Retina (tissue), 1 donor: Measurements from ENCODE around the gene NTRK1.
A peak's percentile ranks its signal among the peaks of the same experiment; 100 is the strongest.

Experiments
- DNase-seq: peaks from one replicate; pipeline ENCODE4 v3.0.0-alpha.2; 2016

Gene NTRK1

DNA sequence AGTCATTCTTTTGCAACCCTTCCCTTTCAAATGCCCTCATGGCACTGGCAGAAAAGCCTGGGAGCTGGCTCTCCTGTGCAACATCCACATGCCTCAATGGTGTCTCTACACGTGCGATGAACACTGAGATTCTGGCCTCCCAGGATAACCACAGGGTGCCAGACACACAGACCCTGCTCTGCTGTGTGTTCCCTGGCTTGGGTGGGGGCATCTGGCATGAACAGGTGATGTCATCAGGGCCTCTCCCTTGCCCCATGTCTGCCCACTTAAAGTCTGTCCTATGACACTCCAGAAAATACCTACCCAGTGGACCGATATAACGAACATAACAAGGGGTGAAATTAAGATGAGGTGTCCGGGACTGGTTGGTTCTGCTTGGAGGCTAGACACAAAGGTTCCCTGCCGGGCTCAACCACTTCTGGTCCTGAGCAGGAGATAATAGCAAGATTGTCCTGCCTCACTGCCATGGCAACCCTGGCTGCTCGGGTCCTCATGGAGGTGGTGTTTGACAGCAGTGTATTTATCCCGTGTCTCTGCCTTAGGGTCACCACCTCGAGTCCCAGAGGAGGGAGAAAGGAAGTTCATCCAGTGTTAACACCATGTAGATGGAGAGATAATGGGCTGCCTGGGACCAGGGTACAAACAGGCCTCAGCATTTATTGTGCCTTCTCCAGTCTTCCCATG is 21.1 kb upstream of the NTRK1 start:
- DNase-seq: peak; percentile 51

DNA sequence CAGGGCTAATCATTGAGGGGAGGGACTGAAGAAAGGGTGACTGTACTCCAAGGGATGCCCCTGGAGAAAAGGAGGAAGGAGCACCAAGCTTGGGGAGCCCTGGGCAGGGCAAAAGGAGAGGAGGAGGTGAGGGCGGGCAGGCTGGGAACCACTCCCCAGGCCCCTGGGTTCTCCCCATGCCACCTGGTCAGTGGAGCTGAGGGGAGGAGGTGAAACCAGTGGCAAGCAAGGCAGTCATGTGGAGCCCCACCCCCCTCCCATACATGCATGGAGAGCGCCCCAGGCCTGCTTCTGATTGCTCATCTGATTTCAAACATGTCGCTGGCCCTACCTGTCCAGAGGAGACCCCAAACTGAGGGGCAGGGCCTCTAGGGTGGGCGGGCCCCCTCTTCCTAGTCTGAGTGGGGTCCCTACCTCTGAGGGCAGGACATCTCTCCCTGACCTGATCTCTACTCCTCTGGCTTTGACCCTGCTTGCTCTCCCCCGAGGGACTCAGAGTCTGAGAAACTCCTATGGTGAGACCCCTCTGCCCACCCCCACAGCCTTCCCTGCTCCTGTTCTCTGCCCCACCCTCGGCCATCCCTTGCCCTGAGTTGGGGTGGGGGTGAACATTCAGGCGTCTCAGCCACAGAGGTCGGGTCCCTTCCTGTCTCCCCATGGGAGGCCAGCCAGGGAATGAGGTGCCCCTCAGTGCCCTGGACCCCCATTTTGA is 20.3 kb upstream of the NTRK1 start:
- DNase-seq: no peak

DNA sequence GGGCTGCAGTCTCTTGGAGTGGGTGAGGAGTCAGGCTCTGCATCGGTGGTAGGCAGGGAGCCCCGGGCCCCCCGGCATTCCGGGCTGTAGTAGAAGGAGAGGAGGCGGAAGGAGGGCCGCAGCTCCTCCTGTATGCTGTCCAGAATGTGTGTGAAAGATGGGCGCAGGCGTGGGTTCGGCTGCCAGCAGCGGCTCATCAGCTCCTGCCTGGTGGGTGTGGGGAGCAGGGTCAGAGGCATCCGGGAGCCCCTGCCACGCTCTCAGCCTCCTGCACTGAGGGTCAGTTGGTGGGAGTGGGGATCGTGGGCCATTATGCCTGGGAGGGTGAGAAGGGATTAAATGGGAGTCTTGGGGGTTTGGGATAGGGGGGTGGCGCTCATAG is 19.8 kb upstream of the NTRK1 start:
- DNase-seq: no peak

DNA sequence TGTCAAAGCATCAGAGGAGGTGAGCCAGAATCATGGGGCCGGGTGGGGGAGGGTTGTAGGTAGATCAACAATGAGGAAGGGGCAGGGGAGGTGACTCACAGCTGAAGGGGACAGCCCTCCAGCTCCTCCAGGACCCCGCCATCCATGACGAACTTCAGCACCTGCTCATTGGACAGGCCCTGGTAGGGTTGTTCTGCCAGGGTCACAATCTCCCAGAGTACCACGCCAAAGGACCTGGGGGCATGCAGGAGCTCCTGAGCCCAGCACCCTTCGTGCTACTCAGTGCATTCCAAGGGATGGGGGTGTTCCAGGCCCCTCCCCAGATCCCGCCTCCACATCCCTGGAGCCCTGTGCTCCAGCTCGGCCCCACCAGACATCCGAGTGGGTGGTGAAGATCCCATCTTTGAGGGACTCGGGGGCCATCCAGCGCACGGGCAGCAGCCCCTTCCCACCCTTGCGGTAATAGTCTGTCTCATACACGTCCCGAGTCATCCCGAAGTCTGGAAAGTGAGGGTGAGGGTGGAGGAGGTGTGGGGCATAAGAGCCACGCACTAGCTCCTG is 19.3 kb upstream of the NTRK1 start:
- no peak for DNase-seq

DNA sequence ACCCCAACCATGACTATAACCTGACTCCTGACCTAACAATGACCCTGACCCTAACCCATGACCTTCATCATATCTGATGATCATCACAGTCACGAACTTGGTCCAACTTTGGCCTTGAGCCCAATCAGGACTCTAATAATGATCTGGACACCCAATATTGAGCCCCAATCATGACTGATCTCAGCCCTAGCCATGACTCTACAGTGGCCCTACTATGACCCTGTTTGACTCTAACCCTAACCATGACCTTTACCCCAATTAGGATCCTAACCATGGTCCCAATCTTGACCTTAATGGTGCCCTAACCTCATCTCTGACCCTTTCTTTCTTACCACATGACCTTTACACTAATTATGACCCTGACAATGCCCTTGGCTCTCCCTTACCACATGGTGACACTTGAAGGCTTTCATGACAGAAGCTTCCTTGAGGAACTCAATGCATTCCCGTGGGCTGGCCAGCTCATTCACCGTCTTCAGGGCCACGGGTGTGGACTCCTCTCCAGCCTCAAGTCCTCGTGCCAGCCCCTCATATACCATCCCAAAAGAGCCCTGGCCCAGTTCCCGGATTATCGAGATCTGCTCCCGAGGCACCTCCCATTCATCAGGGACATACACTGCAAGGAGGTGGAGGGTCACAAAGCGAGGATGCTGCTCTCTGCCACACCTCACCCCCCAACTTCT is 17.9 kb upstream of the NTRK1 start:
- DNase-seq: no peak

DNA sequence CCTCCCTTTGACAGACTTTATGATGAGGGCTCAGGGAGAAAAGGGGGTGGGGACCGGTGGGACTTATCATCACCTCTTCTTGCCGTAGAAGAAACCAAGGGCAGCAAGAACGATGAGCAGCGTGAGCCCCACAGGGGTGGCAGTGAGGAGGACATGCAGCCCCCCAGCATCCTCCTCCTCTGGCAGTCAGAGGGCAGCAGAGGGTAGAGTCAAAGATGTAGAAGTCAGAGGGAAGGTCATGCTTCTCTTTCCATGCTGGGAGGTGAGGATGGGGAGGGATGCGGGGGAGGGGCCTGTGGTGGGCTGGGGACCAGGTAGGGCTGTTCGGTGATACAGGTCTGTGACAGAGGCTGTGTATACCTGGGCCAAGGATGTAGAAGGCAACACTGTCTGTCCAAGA is 16.6 kb upstream of the NTRK1 start:
- no peak for DNase-seq

DNA sequence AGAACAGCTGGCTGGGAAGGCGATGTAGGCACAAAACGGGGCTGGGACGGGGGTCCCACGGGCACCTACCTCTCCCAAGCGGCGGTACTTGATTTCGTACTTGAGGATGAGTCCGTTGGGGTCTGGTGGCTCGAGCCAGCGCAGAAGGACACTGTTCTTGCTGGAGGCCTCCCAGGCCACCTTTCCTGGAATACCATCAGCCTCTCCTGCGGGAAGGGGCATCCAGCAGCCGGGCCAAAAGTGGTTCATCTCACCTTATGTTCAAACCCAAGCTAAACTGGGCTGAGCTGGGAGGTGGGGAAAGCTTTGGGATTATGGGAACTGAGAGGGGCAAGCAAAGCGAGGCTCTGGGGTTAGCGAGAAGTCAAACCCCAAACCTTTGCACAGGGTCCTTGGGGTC is 16.0 kb upstream of the NTRK1 start:
- DNase-seq: no peak

DNA sequence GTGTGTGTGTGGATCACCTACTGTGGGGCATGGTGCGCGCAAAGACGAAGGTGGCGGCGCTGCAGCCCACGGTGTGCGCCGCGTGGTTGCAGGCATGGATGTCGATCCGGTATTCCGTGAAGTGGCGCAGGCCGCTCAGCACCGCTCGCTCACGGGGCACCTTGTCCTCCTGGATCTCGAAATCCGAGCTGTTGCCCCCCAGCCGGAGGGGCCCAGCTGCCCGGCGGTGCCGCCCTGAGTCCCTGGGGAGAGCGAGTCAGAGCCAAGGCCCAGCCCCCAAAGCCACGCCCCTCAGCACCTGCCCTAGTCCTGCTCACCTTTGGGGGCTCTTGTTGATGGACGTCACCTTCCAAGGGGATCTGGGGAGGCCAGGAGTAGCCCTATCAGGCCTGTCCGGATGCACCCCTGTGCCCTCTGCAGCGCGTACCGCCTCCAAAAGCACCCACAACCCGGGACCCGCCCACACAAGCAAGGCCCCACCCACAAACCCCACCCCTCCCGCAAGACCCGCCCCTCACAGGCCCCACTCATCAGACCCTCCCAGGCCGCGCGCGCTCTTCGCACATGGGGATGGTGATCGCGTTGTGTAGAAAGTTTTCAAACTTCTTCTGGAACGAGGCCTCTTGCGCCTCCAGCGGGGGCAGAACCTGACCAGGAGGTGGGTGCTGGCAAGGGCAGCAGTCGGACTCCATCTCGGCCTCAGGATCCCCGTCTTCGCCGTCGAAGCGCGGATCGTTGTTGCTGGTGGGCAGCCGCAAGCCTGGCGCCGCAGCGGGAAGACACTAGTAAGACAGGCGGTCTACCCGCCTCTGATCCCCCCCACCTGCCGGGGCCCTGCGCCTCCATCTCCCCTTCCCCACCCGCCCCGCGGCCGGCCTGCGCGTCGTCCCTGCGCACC is 15.4 kb upstream of the NTRK1 start:
- no peak for DNase-seq

DNA sequence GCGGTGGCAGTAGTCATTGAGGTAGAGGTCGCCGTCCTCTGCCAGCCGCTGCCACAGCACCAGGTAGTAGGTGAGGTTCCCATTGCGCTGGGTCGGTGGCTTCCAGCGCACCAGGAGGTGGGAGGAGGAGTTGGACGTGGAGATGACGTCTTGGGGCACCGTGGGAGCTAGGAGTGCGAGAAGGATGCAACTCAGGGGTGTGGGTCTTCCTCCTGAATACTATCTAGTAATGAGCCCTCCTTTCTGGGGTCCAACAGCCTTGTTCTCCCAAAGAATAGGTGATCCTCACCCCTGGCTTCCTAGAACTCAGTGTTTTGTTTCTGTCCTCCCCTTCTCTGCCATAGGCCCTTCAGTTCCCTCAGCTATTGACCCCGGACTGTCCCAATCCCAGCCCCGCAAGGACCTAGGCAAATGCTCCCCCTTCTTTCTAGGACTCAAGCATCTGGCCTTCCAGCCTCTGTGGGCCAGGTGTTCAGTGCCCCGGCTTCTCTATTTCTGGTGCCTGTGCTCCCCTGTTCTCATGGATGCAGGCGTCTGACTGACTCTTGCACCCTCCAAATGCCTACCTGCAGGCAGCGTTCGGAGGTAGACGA is 14.6 kb upstream of the NTRK1 start:
- DNase-seq: no peak

DNA sequence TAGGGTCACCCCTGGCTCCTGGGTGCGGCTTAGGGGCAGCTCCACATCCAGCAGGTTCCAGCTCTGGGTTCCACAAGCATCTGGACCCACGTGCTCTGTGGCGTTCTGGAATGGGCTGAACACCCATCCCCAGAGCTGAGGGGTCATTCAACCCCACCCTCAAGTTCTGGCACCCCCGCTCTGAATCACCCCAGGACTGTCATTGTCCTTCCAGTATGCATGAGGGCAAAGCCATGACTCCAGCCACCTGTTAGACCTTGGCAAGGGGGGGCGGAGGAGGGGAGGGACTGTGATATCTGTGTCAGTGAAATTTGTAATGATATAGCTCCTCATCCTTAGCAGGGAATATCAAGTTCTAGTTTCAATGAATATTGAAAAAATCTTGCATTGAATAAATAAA is 14.0 kb upstream of the NTRK1 start:
- DNase-seq: no peak

DNA sequence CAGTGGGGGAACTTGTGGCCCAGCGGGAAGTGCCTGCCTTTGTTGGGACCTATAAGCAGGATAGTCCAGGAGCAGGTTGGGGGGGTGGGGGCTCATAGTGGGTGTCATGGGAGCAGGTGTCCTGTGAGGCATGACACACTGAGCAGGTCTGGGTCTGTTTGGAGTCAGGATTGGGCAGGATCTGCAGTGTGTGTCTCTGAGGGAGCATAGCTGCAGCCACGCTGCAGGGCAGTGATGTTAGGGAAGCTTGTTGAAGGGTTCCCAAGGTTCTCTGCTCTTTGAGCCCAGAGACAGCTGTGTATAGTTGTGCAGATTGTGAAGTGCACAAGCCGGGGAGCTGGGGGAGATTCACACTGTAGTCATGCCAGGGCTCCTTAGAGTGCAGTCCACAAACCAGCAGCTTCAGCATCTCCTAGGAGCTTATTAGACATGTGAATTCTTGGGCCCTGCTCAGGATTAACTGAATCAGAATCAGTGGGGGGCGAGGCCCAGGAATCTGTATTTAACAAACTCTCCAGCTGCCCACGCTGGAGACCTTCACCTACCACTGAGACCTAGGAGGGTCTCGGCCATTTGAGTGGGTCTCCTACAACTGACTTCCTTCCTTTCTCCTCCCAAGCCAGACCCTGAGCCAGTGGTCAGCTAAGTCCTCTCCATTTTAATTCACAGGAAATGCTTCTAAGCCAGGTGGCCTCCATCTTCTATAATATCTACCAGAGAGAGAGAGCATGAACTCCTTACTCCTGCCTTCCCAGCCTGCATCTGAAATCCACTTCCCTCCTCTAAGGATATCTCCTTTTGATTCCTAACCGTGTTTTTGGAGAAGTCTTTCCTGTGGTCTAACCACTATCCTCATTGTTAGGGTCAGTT is 12.8 kb upstream of the NTRK1 start:
- no peak for DNase-seq

DNA sequence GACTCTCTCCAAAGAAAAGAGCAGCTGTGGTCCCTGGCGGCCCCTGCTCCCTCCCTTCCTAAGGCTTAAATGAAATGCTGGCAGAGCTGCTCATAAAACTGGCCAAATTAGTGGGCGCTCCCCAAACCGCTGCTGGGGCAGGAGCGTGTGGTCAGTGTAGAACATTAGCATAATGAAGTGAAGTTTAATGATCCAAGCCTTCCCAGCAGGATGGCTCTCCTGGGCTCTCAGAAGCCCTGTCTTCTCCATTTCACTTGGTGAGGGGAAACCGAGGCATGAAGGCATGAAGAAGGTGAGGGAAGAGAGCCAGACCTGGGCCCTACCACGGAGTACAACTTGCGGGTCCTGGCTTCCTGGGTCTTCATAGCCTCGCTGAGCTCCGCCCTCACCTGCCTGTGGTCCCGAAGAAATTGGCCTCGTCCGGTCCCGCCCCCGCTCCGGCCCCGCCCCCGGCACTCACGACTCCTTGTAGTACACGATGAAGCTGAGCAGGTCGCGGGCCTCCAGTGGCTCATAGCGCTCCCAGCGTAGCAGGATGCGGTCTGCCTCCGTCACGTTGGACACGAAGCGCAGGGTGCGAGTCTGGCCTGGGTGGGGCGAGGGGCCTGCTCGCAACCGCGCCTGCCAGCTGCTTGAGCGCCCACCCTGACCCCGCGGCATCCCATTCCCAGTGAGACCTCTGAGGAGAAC is 12.1 kb upstream of the NTRK1 start:
- DNase-seq: no peak

DNA sequence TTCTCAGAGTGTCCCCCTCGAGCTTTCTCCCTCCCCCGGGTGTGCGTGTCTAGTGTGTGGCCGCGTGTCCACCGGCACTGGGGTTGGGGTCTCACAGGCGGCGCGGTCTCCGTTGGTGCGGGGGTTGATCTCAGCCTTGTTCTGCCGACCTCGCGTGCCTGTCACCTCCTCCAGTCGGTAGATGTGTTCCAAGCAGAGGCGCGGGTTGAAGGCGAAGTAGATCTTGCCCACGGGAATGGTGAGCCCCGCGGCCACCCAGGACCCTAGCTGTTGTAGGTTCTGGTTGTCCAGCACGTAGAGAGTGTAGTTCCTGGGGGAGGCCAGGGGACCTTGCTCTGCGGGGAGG is 11.5 kb upstream of the NTRK1 start:
- no peak for DNase-seq

DNA sequence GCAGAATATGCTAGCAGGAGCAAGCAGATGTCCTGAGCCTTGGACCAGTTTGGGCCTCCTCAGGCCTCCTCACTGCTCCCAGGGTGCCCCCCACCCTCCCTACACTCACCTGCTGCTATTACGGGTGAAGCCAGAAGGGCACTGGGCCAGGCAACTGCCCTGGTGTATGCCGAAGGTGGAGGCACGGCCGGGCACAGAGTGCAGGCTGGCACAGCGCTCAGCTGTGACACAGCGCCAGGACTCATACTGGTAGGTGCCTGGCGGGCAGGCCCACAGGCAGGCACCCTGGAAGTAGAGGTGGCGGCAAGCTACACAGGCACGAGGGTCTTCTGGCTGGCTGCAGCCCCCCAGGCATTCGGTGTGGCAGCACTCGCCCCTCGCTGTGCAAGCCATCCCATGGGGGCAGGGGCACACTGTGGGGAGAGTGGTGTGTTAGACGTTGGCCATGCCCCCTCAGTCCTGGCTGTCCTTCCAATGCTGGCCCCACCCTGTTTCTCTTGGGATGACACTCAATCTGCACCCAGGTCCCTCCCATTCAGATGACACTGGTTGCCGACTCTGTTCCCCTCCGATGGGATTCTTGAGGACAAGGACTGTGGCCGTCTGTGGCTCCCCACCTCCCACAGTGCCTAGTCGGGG is 8.8 kb upstream of the NTRK1 start:
- no peak for DNase-seq

DNA sequence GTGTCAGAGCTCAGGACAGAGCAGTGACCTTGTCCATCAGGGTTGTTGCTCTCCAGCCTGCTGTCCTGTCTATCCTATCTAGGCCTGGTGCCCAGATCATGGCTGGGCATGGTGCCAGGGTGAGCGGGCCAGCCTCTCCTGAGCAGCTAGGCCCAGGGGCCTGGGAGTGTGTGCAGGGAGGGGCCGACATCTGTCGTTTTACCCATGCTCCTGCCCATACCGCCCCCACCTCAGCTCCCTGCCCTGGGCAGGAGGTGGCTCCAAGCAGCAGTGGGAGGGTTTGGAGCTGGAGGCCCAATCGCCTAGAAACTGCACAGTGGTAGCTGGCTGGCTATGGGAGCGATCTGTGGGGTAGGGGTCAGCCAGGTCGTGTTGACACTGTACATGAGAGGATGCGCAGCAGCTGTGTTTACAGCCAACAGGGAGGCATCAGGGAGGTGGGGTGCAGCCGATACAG is 8.2 kb upstream of the NTRK1 start:
- DNase-seq: peak; percentile 39

DNA sequence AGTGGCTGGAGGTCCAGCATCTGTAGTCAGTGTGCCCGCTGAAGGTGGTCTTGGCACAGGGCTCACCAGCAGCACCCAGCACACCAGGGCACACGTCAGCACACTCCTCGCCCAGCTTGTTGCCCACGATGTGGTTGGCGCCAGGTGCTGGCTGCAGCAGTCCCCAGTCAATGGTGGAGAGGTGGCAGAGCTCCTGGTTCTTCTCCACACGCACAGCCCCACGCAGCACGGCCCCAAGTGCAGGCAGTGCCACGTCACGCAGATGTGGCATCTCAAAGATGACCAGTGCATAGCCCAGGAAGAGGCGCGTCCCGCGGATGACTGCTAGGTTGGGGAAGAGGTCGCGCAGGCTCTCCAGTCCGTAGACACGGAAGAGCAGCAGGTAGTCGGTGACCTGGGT is 6.9 kb upstream of the NTRK1 start:
- DNase-seq: no peak

DNA sequence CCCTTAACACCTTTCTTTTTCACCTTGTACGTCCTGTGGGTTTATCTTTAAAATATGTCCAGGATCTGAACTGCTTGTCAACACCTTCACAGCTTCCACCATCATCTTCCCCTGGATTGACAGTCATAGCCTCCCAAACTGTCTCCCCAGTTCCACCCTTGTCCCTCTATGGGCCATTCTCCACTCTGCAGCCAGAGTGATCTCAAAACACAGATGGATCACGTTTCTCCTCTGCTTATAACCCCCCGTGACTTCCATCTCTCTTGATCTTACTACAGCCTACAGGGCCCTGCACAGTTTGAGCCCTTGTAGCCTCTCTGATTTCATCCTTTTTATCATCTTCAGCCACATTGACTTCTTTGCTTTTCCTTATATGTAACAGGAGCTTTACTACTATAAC is 6.0 kb upstream of the NTRK1 start:
- no peak for DNase-seq

DNA sequence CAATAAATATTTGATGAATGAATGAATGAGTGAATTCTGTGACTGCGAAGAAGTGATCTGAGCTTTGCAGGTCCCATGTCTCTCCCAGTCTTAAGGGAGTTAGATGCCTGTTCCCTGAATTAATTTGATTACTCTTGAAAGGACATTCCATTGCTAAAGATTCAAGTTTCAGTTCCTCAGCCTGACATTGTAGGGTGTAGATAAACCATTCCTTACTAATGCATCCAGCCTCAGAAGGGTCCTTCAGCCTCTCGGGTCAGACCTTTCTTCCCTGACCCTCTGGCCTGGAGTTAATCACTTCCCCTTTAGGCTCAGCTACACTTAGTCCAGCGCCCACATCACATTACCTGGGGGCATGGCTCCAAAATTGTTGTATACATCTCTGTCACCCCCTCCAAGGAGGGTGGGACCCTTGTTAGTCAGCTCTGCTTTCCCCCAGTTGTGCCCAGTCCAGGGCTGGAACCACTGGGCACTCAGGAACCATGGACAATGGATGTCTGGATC is 4.3 kb upstream of the NTRK1 start:
- DNase-seq: no peak

DNA sequence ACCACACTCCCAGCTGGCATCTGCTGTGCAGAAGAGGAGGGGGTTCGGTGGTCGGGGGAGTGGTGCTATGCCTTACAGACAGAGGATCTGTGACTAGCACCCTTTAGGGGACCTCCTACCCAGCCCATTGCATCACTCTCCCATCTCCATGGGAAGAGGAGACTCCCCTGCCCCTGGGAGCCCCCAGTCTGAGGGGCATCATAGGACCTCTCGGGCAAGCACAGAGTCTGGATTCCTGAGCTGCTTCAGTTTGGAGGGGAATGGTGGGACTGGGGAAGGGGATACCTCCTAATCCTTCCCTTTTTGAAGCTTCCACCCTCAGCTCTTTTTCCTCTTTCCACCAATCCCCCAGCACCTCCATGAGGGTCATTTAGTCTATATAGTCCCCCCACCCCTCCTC is 3.1 kb upstream of the NTRK1 start:
- no peak for DNase-seq

DNA sequence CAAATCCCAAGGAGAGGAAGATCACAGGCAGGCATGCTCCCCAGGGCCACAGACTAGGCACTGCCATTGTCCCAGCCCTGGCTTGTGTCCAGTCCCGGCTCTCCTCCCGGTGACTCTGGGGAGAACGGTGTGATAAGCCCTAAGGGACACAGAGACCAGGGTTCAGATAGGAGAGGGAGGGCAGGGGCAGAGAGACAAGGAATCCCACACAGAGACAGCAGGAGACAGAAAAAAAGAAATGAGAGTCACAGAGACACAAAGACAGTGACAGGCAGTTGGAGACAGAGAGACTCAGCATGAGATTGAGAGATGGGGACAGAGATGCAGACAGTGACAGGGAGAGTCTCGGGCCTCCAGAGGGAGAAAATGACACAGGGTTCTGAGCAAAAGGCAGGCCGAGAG is 2.1 kb upstream of the NTRK1 start:
- peak; percentile 51 for DNase-seq
